Mesenchymal stem cell (in vitro differentiated cells and primary cell): Measurements from ENCODE around the gene RBFOX2.

Source experiments
- DNase-seq: peaks from one replicate; pipeline ENCODE4 v3.0.0-alpha.2; 2013
- H2AFZ ChIP-seq: one replicate; pipeline ENCODE4 v1.6.1; 2013; ENCODE audit warnings: low read depth, mild to moderate bottlenecking, control low read depth, inconsistent platforms, low read length, moderate library complexity
- H2AK5ac ChIP-seq: 2 replicates; pipeline ENCODE4 v1.6.1; 2013; ENCODE audit warnings: low read length, moderate library complexity, mild to moderate bottlenecking, inconsistent platforms; ENCODE audit not compliant: severe bottlenecking
- H2BK120ac ChIP-seq: one replicate; pipeline ENCODE4 v1.6.1; 2013; ENCODE audit warnings: low read depth, mild to moderate bottlenecking, inconsistent platforms, low read length, moderate library complexity
- H2BK12ac ChIP-seq, 2 experiments: one replicate each; pipeline ENCODE4 v1.6.1; 2013; ENCODE audit warnings: inconsistent platforms in 2 of 2, low read length in 2 of 2, mild to moderate bottlenecking in 2 of 2, moderate library complexity in 2 of 2, control low read depth in 1 of 2
- H2BK15ac ChIP-seq: one replicate; pipeline ENCODE4 v1.6.1; 2013; ENCODE audit warnings: mild to moderate bottlenecking, low read depth, inconsistent platforms; ENCODE audit not compliant: poor library complexity, severe bottlenecking
- H2BK5ac ChIP-seq: 2 replicates; pipeline ENCODE4 v1.6.1; 2013; ENCODE audit warnings: low read depth, mild to moderate bottlenecking, low read length, control low read depth, inconsistent platforms; ENCODE audit not compliant: poor library complexity, severe bottlenecking
- H3K14ac ChIP-seq, 2 experiments: one replicate each; pipeline ENCODE4 v1.6.1; 2013; ENCODE audit warnings: inconsistent platforms in 2 of 2, low read length in 2 of 2, control low read depth in 1 of 2, mild to moderate bottlenecking in 1 of 2, moderate library complexity in 1 of 2
- H3K18ac ChIP-seq, 2 experiments: one replicate each; pipeline ENCODE4 v1.6.1; 2013; ENCODE audit warnings: inconsistent platforms in 2 of 2, low read length in 2 of 2, control low read depth in 1 of 2, low read depth in 1 of 2, mild to moderate bottlenecking in 1 of 2
- H3K23ac ChIP-seq, 2 experiments: one replicate each; pipeline ENCODE4 v1.6.1; 2013; ENCODE audit warnings: inconsistent platforms in 2 of 2, low read length in 2 of 2, mild to moderate bottlenecking in 2 of 2, moderate library complexity in 2 of 2, control low read depth in 1 of 2
- H3K27ac ChIP-seq: 2 replicates; pipeline ENCODE4 v1.5.1; 2013; ENCODE audit warnings: mild to moderate bottlenecking, moderate library complexity, low read length, control low read depth, inconsistent platforms; ENCODE audit not compliant: poor library complexity, severe bottlenecking
- H3K27me3 ChIP-seq, 2 experiments: 2 replicates each; pipeline versions ENCODE4 v1.6.1 to v1.7.0; 2013; ENCODE audit warnings: low read length in 2 of 2, mild to moderate bottlenecking in 2 of 2, moderate library complexity in 2 of 2, control low read depth in 1 of 2, inconsistent platforms in 1 of 2; ENCODE audit not compliant: control insufficient read depth in 1 of 2, insufficient read depth in 1 of 2
- H3K36me3 ChIP-seq, 2 experiments: 2 replicates each; pipeline versions ENCODE4 v1.6.1 to v1.7.0; 2013; ENCODE audit warnings: low read length in 2 of 2, control low read depth in 1 of 2, inconsistent platforms in 1 of 2, low read depth in 1 of 2, mild to moderate bottlenecking in 1 of 2; ENCODE audit not compliant: insufficient read depth in 2 of 2, control insufficient read depth in 1 of 2
- H3K4ac ChIP-seq, 2 experiments: one replicate each; pipeline ENCODE4 v1.6.1; 2013; ENCODE audit warnings: inconsistent platforms in 2 of 2, low read length in 2 of 2, mild to moderate bottlenecking in 2 of 2, moderate library complexity in 2 of 2, control low read depth in 1 of 2, low read depth in 1 of 2
- H3K4me1 ChIP-seq: 2 replicates; pipeline ENCODE4 v1.6.1; 2013; ENCODE audit warnings: low read depth, low read length, control low read depth; ENCODE audit not compliant: control insufficient read depth, insufficient read depth
- H3K4me2 ChIP-seq: 2 replicates; pipeline ENCODE4 v1.6.1; 2013; ENCODE audit warnings: low read length, mild to moderate bottlenecking, inconsistent platforms; ENCODE audit not compliant: poor library complexity, severe bottlenecking
- H3K4me3 ChIP-seq, 2 experiments: 2 replicates each; pipeline versions ENCODE4 v1.5.1 to v1.7.0; 2013; ENCODE audit warnings: low read length in 2 of 2, mild to moderate bottlenecking in 2 of 2, control low read depth in 1 of 2, low read depth in 1 of 2; ENCODE audit not compliant: insufficient read depth in 1 of 2
- H3K79me1 ChIP-seq: replicated peaks from 2 replicates; pipeline ENCODE4 v1.6.1; 2013; ENCODE audit warnings: mild to moderate bottlenecking, control low read depth, low read length, inconsistent platforms; ENCODE audit not compliant: poor library complexity, severe bottlenecking
- H3K9ac ChIP-seq: 2 replicates; pipeline ENCODE4 v1.7.0; 2013; ENCODE audit warnings: mild to moderate bottlenecking, low read length, moderate library complexity
- H3K9me3 ChIP-seq: 2 replicates; pipeline ENCODE4 v1.7.0; 2013; ENCODE audit warnings: mild to moderate bottlenecking, low read length; ENCODE audit not compliant: control insufficient read depth
- H4K8ac ChIP-seq: one replicate; pipeline ENCODE4 v1.6.1; 2013; ENCODE audit warnings: inconsistent platforms, mild to moderate bottlenecking, low read length, moderate library complexity
- H4K91ac ChIP-seq: one replicate; pipeline ENCODE4 v1.6.1; 2013; ENCODE audit warnings: mild to moderate bottlenecking, low read length, inconsistent platforms
- WGBS: methylation state at CpG from one replicate; pipeline ENCODE4 v1.1.7; 2013; ENCODE audit warnings: mixed read lengths; 5-methylcytosine and 5-hydroxymethylcytosine counted together

Gene RBFOX2

DNA sequence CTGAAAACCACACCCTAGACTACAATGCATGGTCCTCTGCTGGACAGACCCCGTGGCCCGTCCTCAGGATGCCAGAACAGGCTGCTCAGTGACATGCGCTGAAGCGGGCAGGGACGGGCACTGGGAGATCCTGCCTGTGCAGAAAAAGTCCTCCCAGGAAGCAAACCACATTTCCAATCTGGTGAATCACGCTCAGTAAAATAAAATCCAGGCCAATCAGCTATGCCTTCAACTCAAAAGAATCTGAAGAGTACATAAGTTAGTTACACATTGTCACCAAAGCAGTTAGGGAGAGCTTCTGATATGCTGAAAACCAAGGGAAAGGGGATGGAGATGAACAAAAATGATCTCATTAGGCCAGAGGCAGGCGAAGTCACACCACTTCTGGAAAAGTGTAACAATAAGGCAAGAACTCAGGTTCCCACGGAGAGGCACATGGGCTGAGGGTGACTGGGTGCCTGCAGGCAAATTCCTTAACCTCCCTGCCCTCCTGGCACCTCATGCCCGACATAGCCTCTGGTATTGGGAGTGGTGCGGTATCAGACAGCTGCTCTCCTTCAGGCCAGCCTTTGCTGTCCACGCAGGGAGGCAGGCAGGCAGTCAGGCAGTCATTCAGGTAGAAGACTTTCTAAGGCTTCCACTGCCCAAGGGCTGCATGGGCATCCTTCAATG lies 244.5 kb downstream of the RBFOX2 start:
- no peak overlapping the region for H3K4me3 ChIP-seq
- no peak overlapping the region for H3K9ac ChIP-seq
- H3K36me3 ChIP-seq = peaks cover 0 to 36% of the 10 kb centered on the region in 2 experiments
- peak overlapping the region; percentile 96 for H3K27ac ChIP-seq
- H2AFZ ChIP-seq = no peak overlapping the region
- 98% methylated on average over 11 of the region's 11 CpGs for WGBS
- no peak overlapping the region for H2BK12ac ChIP-seq
- H3K27me3 ChIP-seq = no peaks in the 10 kb centered on the region
- no peak overlapping the region for H3K23ac ChIP-seq
- H2BK5ac ChIP-seq = no peak overlapping the region
- no peaks in the 10 kb centered on the region for H3K9me3 ChIP-seq
- H3K79me1 ChIP-seq = peaks cover 13% of the 10 kb centered on the region
- no peak overlapping the region for H2BK15ac ChIP-seq
- no peak overlapping the region for H2BK120ac ChIP-seq
- H3K4me2 ChIP-seq = peak overlapping the region; percentile 24
- no peak overlapping the region for H4K91ac ChIP-seq
- no peak overlapping the region for H3K4ac ChIP-seq
- peak overlapping the region; percentile 57 for H4K8ac ChIP-seq
- H3K14ac ChIP-seq = peak overlapping the region in 1 of 2 experiments; percentile 62
- H2AK5ac ChIP-seq = peak overlapping the region; percentile 71
- H3K4me1 ChIP-seq = peaks cover 20% of the 10 kb centered on the region
- H3K18ac ChIP-seq = no peak overlapping the region
- no peak for DNase-seq

DNA sequence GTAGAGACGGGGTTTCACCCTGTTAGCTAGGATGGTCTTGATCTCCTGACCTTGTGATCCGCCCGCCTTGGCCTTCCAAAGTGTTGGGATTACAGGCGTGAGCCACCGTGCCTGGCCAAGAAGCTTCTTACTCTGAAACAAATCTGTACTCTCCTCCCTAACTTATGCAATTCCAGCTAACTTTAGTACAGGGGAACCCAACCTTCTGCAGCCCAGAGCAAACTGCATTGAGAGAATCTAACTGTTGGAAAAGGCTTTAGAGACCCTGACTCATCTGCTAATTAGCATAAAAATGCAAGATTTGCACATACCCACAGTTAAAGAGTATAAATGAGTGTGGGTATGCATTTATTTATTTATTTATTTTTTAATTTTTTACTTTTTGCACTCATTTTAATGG lies 246.1 kb downstream of the RBFOX2 start:
- Histone ChIP-seq H3K18ac (no peak overlapping the region), H2BK5ac (no peak overlapping the region), H3K4me3 (no peak overlapping the region), H3K27ac (no peak overlapping the region), H3K4me1 (peaks cover 22% of the 10 kb centered on the region), H2AFZ (no peak overlapping the region), H3K27me3 (no peaks in the 10 kb centered on the region), H3K14ac (no peak overlapping the region), H3K9me3 (no peaks in the 10 kb centered on the region), H3K4me2 (no peak overlapping the region), H2AK5ac (no peak overlapping the region), H2BK12ac (no peak overlapping the region), H2BK120ac (no peak overlapping the region), H2BK15ac (no peak overlapping the region), H3K23ac (no peak overlapping the region), H3K79me1 (peaks cover 13% of the 10 kb centered on the region), H4K8ac (no peak overlapping the region), H3K9ac (no peak overlapping the region), H3K4ac (no peak overlapping the region), H4K91ac (no peak overlapping the region), H3K36me3 (peaks cover 0 to 34% of the 10 kb centered on the region in 2 experiments)
- DNase-seq = peak; percentile 22
- 98% methylated on average over 5 of the region's 5 CpGs for WGBS

DNA sequence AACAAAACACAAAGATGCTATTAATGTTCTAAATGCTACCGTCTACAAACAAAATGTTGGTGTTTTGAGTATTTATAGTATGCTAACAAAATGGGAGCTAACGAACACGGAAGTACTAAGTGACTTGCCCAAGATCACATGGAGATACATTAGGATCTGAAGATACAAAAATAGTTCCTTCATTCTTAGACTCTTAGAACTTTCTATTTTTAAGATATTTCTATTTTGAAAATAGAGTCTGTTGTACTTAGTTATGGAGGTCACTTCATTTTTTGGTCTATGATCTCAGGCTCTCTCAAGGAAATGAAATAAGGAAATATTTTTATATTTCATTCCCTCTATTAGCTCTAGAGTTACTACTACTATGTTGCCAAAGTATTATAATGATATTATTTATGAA lies 246.7 kb downstream of the RBFOX2 start:
- H3K4me3 ChIP-seq = no peak overlapping the region
- H2BK15ac ChIP-seq = no peak overlapping the region
- H3K4me1 ChIP-seq = peaks cover 21% of the 10 kb centered on the region
- H3K9me3 ChIP-seq = no peaks in the 10 kb centered on the region
- no peak overlapping the region for H2BK120ac ChIP-seq
- no peak overlapping the region for H2AK5ac ChIP-seq
- no CpG with 5 or more reads among the region's 3 CpGs for WGBS
- H3K79me1 ChIP-seq = peaks cover 13% of the 10 kb centered on the region
- H3K27me3 ChIP-seq = no peaks in the 10 kb centered on the region
- no peak overlapping the region for H3K27ac ChIP-seq
- no peak overlapping the region for H3K14ac ChIP-seq
- DNase-seq = no peak
- no peak overlapping the region for H2AFZ ChIP-seq
- H2BK12ac ChIP-seq = no peak overlapping the region
- no peak overlapping the region for H3K23ac ChIP-seq
- H3K4ac ChIP-seq = no peak overlapping the region
- H3K9ac ChIP-seq = no peak overlapping the region
- no peak overlapping the region for H4K8ac ChIP-seq
- H3K4me2 ChIP-seq = no peak overlapping the region
- H3K18ac ChIP-seq = no peak overlapping the region
- peaks cover 0 to 36% of the 10 kb centered on the region in 2 experiments for H3K36me3 ChIP-seq
- no peak overlapping the region for H2BK5ac ChIP-seq
- H4K91ac ChIP-seq = no peak overlapping the region

DNA sequence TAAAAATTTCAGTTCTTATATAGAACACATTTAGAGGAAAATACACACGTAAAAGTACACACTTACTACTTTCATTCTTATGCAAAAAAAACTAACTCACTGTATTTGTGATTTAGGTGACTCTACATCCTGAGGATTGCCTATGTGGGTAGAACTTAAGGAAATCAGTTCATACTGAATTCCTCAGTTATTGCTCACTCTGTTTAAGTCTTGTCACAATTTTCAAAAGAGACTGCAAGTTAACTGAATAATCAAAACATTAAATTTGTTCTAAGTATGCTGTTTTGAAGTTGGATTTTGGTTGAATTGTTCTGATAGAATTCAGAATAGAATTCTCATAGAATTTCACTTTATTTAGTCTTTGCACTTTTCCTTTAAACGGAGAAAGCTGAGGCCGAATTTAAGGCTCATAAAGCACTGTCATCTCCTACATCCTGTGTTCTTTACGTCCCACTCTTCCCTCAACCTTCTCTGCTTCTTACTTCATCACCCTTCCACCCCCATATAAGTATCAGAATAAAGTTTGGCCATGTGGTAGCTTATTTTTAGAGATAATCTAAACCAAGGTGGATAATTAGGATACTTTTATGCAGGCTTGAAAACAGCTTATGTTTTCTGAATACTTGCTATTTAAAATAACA lies 251.2 kb downstream of the RBFOX2 start:
- Histone ChIP-seq H2AK5ac (no peak overlapping the region), H2AFZ (no peak overlapping the region), H3K14ac (no peak overlapping the region), H3K27ac (peak overlapping the region; percentile 75), H3K4me1 (peaks cover 4% of the 10 kb centered on the region), H3K4me2 (no peak overlapping the region), H2BK5ac (no peak overlapping the region), H3K9ac (peak overlapping the region; percentile 49), H2BK12ac (no peak overlapping the region), H4K91ac (no peak overlapping the region), H2BK15ac (no peak overlapping the region), H3K9me3 (no peaks in the 10 kb centered on the region), H3K23ac (no peak overlapping the region), H4K8ac (no peak overlapping the region), H3K4me3 (no peak overlapping the region), H3K79me1 (peaks cover 7% of the 10 kb centered on the region), H3K36me3 (peaks cover 0 to 38% of the 10 kb centered on the region in 2 experiments), H2BK120ac (no peak overlapping the region), H3K4ac (no peak overlapping the region), H3K18ac (no peak overlapping the region), H3K27me3 (no peaks in the 10 kb centered on the region)
- WGBS = 3% methylated on average over 3 of the region's 4 CpGs
- DNase-seq = peak; percentile 83
